Measurements from ENCODE around the gene PMS1.

The PMS1 gene

DNA sequence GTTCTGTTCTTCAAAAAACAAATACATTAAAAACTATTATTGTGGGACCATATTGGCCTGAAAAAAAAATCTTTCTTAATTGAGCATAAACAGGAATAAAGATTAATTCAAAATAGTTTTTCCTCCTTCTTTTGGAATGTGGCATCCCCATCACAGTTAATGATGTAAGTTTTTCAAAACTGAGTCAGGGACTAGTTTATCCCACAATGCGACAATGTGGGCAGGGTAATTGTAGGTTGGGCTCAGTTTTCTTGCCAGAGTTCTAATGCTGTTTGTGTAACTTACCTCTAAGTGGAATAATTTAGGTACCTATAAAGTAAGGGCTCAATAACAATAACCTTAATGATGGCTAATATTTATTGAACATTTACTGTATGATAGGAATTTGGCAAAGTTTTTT lies 82.0 kb downstream of the PMS1 start:
- Histone ChIP-seq H4K20me1 (no peaks in the 10 kb centered on the region), H3K27me3 (no peaks in the 10 kb centered on the region), H3K4me2 (peak overlapping the region in 8 of 11 experiments; percentile 48 to 88 (median 73); a peak in 16 of 22 replicates), H3K36me3 (peaks cover 17 to 65% (median 34%) of the 10 kb centered on the region in 11 experiments; a peak in 19 of 22 replicates), H3K9me3 (replicated peaks in 1 of 11) (peaks cover 16 to 28% (median 21%) of the 10 kb centered on the region in 11 experiments), H3K4me3 (no peak overlapping the region), H3K4me1 (peaks cover 9 to 37% (median 21%) of the 10 kb centered on the region in 10 experiments; a peak in 19 of 20 replicates), H3K27ac (peak overlapping the region in 8 of 11 experiments; percentile 47 to 85 (median 80); a peak in 16 of 22 replicates), H3K9ac (peak overlapping the region in 6 of 11 experiments; percentile 30 to 55 (median 49); a peak in 6 of 22 replicates)
- no peak for TF ChIP-seq Cebpa-rat (IDR thresholded peaks at IDR 0.05)

DNA sequence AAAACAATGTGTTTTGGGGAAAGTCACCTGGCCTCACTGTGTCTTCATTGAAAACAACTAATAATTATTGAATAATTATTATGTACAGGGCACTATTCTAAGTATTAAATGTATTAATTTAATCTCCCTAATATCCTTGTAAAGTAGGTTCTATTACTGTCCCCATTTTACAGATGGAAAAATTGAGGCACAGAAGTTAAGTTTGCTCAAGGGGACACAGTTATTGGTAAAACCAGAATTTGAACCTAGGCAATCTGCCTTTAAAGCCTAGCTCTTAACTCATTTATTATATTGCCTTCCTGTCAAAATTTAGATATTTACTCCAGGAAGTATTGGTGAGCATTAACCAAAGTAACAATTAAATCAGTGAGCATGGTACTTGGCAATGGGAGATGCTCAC lies 84.6 kb downstream of the PMS1 start:
- Histone ChIP-seq H3K4me1 (peaks cover 9 to 31% (median 21%) of the 10 kb centered on the region in 10 experiments; a peak in 19 of 20 replicates), H3K27me3 (no peaks in the 10 kb centered on the region), H3K9me3 (replicated peaks in 1 of 11) (peaks cover 0 to 2% (median 0%) of the 10 kb centered on the region in 11 experiments; a peak in 2 of 22 replicates), H3K9ac (no peak overlapping the region), H3K27ac (no peak overlapping the region), H3K36me3 (peaks cover 6 to 61% (median 20%) of the 10 kb centered on the region in 11 experiments; a peak in 21 of 22 replicates), H3K4me2 (no peak overlapping the region), H3K4me3 (no peak overlapping the region), H4K20me1 (no peaks in the 10 kb centered on the region)
- no peak for TF ChIP-seq Cebpa-rat (IDR thresholded peaks at IDR 0.05)

DNA sequence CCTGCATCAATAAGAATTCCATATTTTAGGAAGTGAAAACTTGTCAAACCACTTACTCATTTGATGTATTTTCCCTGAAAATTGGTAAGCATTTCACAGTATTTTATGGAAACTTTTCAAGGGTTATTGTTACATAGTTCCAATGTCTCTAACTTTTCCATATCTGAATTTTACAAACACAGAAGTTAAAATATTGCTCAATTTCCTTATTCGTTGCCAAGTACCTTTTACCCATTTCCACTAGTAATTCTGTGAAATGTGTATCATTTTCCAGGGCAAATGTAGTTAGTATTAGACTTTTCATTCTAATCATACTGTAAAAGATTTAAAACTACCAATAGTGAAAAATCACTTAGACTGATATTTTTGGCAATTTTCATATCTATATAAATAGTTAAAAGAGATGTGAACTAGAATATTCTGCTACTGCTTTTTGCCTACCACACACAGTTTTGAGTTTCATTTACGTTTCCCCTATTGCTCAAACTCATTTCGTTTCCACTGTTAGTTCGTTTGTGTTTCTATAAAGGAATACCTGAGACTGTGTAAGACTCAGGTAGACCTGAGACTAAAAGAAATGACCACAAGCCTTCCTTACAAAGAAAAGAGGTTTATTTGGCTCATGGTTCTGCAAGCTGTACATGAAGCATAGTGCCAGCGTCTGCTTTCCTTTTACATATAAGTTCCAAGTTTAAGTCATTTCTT lies 86.3 kb downstream of the PMS1 start:
- Histone ChIP-seq H3K4me2 (0 out of 22 replicates have a peak overlapping the region, but pooled peaks of 1 of the 11 experiments have one; percentile 17), H3K36me3 (peaks cover 5 to 57% (median 21%) of the 10 kb centered on the region in 11 experiments; a peak in 20 of 22 replicates), H4K20me1 (no peaks in the 10 kb centered on the region)

DNA sequence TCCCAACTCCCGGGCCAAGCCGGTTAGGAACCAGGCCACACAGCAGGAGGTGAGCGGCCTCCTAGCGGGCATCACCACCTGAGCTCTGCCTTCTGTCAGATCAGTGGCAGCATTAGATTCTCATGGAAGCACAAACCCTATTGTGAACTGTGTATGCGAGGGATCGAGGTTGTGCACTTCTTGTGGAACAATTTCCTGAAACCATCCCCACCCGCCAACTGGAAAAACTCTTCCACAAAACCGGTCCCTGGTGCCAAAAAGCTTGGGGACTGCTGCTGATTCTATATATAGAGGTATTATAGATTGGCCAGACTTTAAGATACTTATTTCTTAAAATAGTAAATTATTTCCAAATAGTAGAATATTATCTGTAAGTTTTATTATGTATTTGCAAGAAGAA lies 89.4 kb downstream of the PMS1 start:
- no peaks in the 10 kb centered on the region for H4K20me1 ChIP-seq
- H3K9ac ChIP-seq, result no peak overlapping the region
- H3K4me1 ChIP-seq, result peaks cover 0 to 26% (median 23%) of the 10 kb centered on the region in 10 experiments; a peak in 17 of 20 replicates
- no peak overlapping the region for H3K4me2 ChIP-seq
- H3K9me3 ChIP-seq (replicated peaks in 1 of 11), result peaks cover 0 to 8% (median 0%) of the 10 kb centered on the region in 11 experiments; a peak in 5 of 22 replicates
- H3K4me3 ChIP-seq, result no peak overlapping the region
- H3K27me3 ChIP-seq, result no peaks in the 10 kb centered on the region
- TF ChIP-seq Cebpa-rat (IDR thresholded peaks at IDR 0.05), result no peak
- peaks cover 3 to 62% (median 37%) of the 10 kb centered on the region in 11 experiments; a peak in 20 of 22 replicates for H3K36me3 ChIP-seq
- H3K27ac ChIP-seq, result no peak overlapping the region

More for the DNA sequence above, 86.3 kb downstream of the PMS1 start:
- H3K4me3 ChIP-seq, result no peak overlapping the region
- peaks cover 11 to 35% (median 20%) of the 10 kb centered on the region in 10 experiments for H3K4me1 ChIP-seq
- 0 out of 22 replicates have a peak, but pooled peaks cover 0 to 2% (median 0%) of the 10 kb centered on the region in 11 experiments for H3K9me3 ChIP-seq (replicated peaks in 1 of 11)
- no peak overlapping the region for H3K9ac ChIP-seq
- no peaks in the 10 kb centered on the region for H3K27me3 ChIP-seq
- H3K27ac ChIP-seq, result no peak overlapping the region
- TF ChIP-seq Cebpa-rat (IDR thresholded peaks at IDR 0.05), result no peak

DNA sequence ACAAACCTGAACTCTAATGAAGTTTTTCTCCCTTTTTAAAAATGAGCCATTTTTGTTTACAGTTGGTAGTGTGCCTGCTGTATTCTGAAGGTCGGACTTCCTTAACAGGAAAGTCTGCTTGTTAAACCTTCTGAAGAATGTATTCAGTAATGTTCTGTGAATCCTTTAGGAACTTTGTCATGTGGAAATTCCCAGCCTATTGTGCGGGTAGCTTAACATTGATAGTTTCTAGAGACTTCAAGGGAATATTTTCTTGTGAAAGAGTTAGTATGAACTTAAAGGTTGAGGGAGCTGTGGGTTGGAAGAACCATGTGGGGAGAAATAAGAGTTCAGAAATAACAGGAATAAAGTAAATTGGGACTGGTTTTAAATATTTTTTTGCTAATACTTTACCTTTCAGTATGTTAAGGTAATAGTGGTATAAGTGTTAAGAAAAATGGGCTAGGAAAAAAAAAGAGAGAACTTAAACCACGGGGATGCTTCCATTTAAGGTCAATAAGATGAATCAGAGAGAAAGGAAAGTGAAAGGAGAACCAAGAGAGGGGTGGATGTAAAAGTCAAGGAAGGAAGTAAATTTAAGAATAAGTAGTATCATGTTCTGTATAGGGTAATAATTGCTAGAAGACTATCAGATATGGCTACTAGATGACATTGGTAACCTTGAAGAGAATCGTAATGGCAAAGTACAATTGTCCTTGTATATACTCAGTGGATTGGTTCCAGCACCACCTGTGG lies 90.5 kb downstream of the PMS1 start:
- TF ChIP-seq Cebpa-rat (IDR thresholded peaks at IDR 0.05), result no peak
- peak overlapping the region in 7 of 11 experiments; percentile 9 to 53 (median 40); a peak in 13 of 22 replicates for H3K4me2 ChIP-seq

DNA sequence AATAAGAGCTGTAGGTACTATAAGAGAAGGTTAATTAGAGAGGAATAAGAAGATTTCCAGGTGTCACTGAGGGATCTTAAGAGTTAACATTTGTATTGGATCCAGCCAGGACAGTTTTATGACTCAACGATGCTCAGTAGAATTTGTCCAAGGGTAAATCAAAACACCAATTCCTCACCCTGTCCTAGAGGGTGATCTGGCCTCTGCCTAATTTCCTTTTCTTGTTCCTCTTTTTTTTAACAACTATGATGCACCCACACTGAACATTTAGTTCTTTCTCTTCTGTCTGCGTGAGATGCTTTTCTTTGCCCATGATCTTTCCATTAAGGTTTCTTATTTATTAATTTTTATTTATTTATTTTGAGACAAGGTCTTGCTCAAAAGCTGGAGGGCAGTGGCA lies 92.0 kb downstream of the PMS1 start:
- Histone ChIP-seq H3K4me2 (peak overlapping the region in 7 of 11 experiments; percentile 7 to 49 (median 20); a peak in 7 of 22 replicates), H3K4me3 (no peak overlapping the region), H3K4me1 (peaks cover 0 to 25% (median 21%) of the 10 kb centered on the region in 10 experiments; a peak in 17 of 20 replicates), H4K20me1 (no peaks in the 10 kb centered on the region), H3K27me3 (no peaks in the 10 kb centered on the region), H3K9me3 (replicated peaks in 1 of 11) (peaks cover 0 to 13% (median 0%) of the 10 kb centered on the region in 11 experiments; a peak in 9 of 22 replicates), H3K9ac (no peak overlapping the region), H3K36me3 (peaks cover 3 to 63% (median 45%) of the 10 kb centered on the region in 11 experiments; a peak in 20 of 22 replicates), H3K27ac (0 out of 22 replicates have a peak overlapping the region, but pooled peaks of 1 of the 11 experiments have one; percentile 2)
- TF ChIP-seq Cebpa-rat (IDR thresholded peaks at IDR 0.05), result no peak

More for the DNA sequence above, 90.5 kb downstream of the PMS1 start:
- Histone ChIP-seq H3K4me1 (peaks cover 0 to 26% (median 23%) of the 10 kb centered on the region in 10 experiments; a peak in 17 of 20 replicates), H3K9ac (no peak overlapping the region), H3K9me3 (replicated peaks in 1 of 11) (peaks cover 0 to 13% (median 0%) of the 10 kb centered on the region in 11 experiments; a peak in 9 of 22 replicates), H3K27me3 (no peaks in the 10 kb centered on the region), H3K4me3 (no peak overlapping the region), H3K27ac (peak overlapping the region in 4 of 11 experiments; percentile 4 to 32 (median 11); a peak in 2 of 22 replicates), H4K20me1 (no peaks in the 10 kb centered on the region), H3K36me3 (peaks cover 3 to 66% (median 47%) of the 10 kb centered on the region in 11 experiments; a peak in 20 of 22 replicates)

DNA sequence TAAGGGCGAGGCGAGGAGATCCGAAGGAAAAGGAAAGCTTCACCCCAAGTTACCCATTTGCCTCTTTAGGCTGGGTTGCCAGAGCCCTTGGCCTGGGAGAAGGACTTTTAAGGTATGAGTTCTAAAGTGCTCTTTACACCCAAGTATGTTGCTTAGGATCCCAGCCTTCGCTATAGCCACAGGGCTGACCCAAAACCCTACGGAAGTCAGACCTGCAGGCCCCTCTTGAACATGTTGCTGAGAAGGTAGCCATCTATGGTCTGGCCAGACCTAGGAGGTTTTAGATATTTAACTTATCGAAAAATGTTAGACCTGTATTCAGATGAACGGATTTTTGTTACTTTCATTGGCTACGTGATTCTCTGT lies 95.4 kb downstream of the PMS1 start:
- no peaks in the 10 kb centered on the region for H4K20me1 ChIP-seq

DNA sequence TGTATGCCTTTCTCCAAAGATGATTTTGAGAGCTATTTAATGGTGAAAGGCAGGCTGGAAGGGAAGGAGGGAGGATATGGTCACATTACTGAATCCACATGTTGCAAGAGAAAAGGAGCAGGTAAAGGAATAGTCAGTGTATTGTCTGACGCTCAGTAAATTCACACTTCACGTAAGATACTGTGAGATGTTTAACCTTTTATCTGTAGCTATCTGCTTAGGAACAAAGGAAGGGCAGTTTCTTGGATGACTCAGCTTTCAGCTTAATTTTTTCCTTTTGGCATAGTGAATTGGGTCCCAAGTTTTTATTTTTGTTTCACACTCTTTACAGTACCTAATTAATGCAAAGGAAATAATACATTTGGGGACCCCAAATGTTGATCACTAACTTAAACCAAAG lies 96.2 kb downstream of the PMS1 start:
- Histone ChIP-seq H3K4me2 (no peak overlapping the region), H3K4me3 (no peak overlapping the region), H3K36me3 (peaks cover 0 to 41% (median 32%) of the 10 kb centered on the region in 11 experiments; a peak in 19 of 22 replicates), H3K27ac (no peak overlapping the region), H3K9me3 (replicated peaks in 1 of 11) (peaks cover 0 to 13% (median 0%) of the 10 kb centered on the region in 11 experiments; a peak in 9 of 22 replicates), H3K9ac (no peak overlapping the region), H4K20me1 (no peaks in the 10 kb centered on the region), H3K4me1 (peaks cover 6 to 13% (median 11%) of the 10 kb centered on the region in 10 experiments; a peak in 15 of 20 replicates), H3K27me3 (no peaks in the 10 kb centered on the region)
- TF ChIP-seq Cebpa-rat (IDR thresholded peaks at IDR 0.05), result no peak

More for the DNA sequence above, 95.4 kb downstream of the PMS1 start:
- no peak overlapping the region for H3K4me3 ChIP-seq
- H3K9ac ChIP-seq, result no peak overlapping the region
- H3K27ac ChIP-seq, result no peak overlapping the region
- H3K9me3 ChIP-seq (replicated peaks in 1 of 11), result peaks cover 0 to 13% (median 0%) of the 10 kb centered on the region in 11 experiments; a peak in 9 of 22 replicates
- TF ChIP-seq Cebpa-rat (IDR thresholded peaks at IDR 0.05), result no peak
- H3K27me3 ChIP-seq, result no peaks in the 10 kb centered on the region
- no peak overlapping the region for H3K4me2 ChIP-seq
- H3K4me1 ChIP-seq, result peaks cover 0 to 21% (median 17%) of the 10 kb centered on the region in 10 experiments; a peak in 17 of 20 replicates
- H3K36me3 ChIP-seq, result peaks cover 0 to 46% (median 32%) of the 10 kb centered on the region in 11 experiments; a peak in 19 of 22 replicates
